RWPE2 (cell line): ENCODE results near the gene TMEM35B.
"Not testable (repeated sequence)": the region's sequence is repeated elsewhere in the genome, so short reads cannot be mapped to it uniquely, and the experiment has no call there.

Experiments used
- ATAC-seq: fragments of 200-7000 bp; cut with Tn5 transposase; 3 replicates; pipeline ENCODE4 v1.9.1; 2021; ENCODE audit warnings: low read depth
- DNase-seq: peaks from one replicate; pipeline ENCODE4 v3.0.0-alpha.2; 2020; ENCODE audit warnings: low spot score
- H3K27ac ChIP-seq: fragments of 450-650 bp; 2 replicates; pipeline ENCODE4 v1.5.1; 2017; ENCODE audit warnings: mild to moderate bottlenecking; ENCODE audit not compliant: poor library complexity, severe bottlenecking
- H3K27me3 ChIP-seq: fragments of 250-450 bp; sonication (Bioruptor Pico); 2 replicates; pipeline ENCODE4 v1.5.1; 2021; ENCODE audit warnings: mild to moderate bottlenecking, moderate library complexity; ENCODE audit not compliant: insufficient read depth, poor library complexity, severe bottlenecking
- H3K36me3 ChIP-seq: fragments of 250-450 bp; sonication (Bioruptor Pico); 2 replicates; pipeline ENCODE4 v1.5.1; 2020; ENCODE audit warnings: low read depth, mild to moderate bottlenecking, moderate library complexity
- H3K4me1 ChIP-seq: fragments of 250-450 bp; sonication (Bioruptor Pico); 2 replicates; pipeline ENCODE4 v1.5.1; 2021; ENCODE audit warnings: mild to moderate bottlenecking, moderate library complexity; ENCODE audit not compliant: insufficient read depth, poor library complexity, severe bottlenecking
- H3K4me3 ChIP-seq: fragments of 250-450 bp; sonication (Bioruptor Pico); 2 replicates; pipeline ENCODE4 v1.5.1; 2021; ENCODE audit warnings: mild to moderate bottlenecking, moderate library complexity; ENCODE audit not compliant: severe bottlenecking
- H3K9me3 ChIP-seq: fragments of 250-450 bp; sonication (Bioruptor Pico); 2 replicates; pipeline ENCODE4 v1.5.1; 2021; ENCODE audit warnings: mild to moderate bottlenecking, moderate library complexity; ENCODE audit not compliant: severe bottlenecking
- CTCF ChIP-seq: fragments of 450-650 bp; IDR thresholded peaks from one replicate; pipeline ENCODE4 v1.5.1; 2017; ENCODE audit warnings: mild to moderate bottlenecking, moderate library complexity; ENCODE audit not compliant: poor library complexity, severe bottlenecking

TMEM35B gene

GRCh38 chr1:34965597-34965996 is 19.6 kb downstream of the TMEM35B start:
- DNase-seq (no peak), ATAC-seq (no peak)
- no peak overlapping the region for H3K4me3 ChIP-seq
- TF ChIP-seq CTCF = no peak
- H3K36me3 ChIP-seq = no peaks in the 10 kb centered on the region
- no peaks in the 10 kb centered on the region for H3K27me3 ChIP-seq
- no peak overlapping the region for H3K27ac ChIP-seq
- H3K4me1 ChIP-seq = no peaks in the 10 kb centered on the region
- peaks cover 2% of the 10 kb centered on the region for H3K9me3 ChIP-seq

GRCh38 chr1:34950428-34950827 is 34.7 kb downstream of the TMEM35B start:
- no peaks in the 10 kb centered on the region for H3K4me1 ChIP-seq
- no peak overlapping the region for H3K4me3 ChIP-seq
- TF ChIP-seq CTCF = no peak
- DNase-seq (no peak), ATAC-seq (no peak)
- peaks cover 11% of the 10 kb centered on the region for H3K27me3 ChIP-seq
- H3K36me3 ChIP-seq = no peaks in the 10 kb centered on the region
- no peaks in the 10 kb centered on the region for H3K9me3 ChIP-seq
- H3K27ac ChIP-seq = no peak overlapping the region

GRCh38 chr1:34948739-34949138 is 36.4 kb downstream of the TMEM35B start:
- not testable (repeated sequence) for H3K4me1 ChIP-seq, H3K9me3 ChIP-seq, DNase-seq, ATAC-seq, H3K27ac ChIP-seq, H3K36me3 ChIP-seq, H3K4me3 ChIP-seq
- H3K27me3 ChIP-seq = peaks cover 11% of the 10 kb centered on the region

- H3K4me3 ChIP-seq, H3K4me1 ChIP-seq, H3K36me3 ChIP-seq, H3K9me3 ChIP-seq, ATAC-seq, DNase-seq, H3K27ac ChIP-seq: not testable (repeated sequence)
- peaks cover 15% of the 10 kb centered on the region for H3K27me3 ChIP-seq
Measured at GRCh38 chr1:34947641-34948314, 37.4 kb downstream of the TMEM35B start.

- no peaks in the 10 kb centered on the region for H3K9me3 ChIP-seq
- H3K27me3 ChIP-seq = peaks cover 17% of the 10 kb centered on the region
- H3K4me1 ChIP-seq = no peaks in the 10 kb centered on the region
- ATAC-seq (no peak), DNase-seq (no peak)
- no peak overlapping the region for H3K27ac ChIP-seq
- no peaks in the 10 kb centered on the region for H3K36me3 ChIP-seq
- no peak for TF ChIP-seq CTCF
- H3K4me3 ChIP-seq = no peak overlapping the region
Measured at GRCh38 chr1:34946211-34946610, 38.9 kb downstream of the TMEM35B start.

- not testable (repeated sequence) for H3K9me3 ChIP-seq, H3K4me1 ChIP-seq, H3K36me3 ChIP-seq, H3K4me3 ChIP-seq, ATAC-seq, H3K27ac ChIP-seq, DNase-seq
- peaks cover 21% of the 10 kb centered on the region for H3K27me3 ChIP-seq
Measured at GRCh38 chr1:34941798-34942197, 43.3 kb downstream of the TMEM35B start.
